Ectodermal cell (in vitro differentiated cells): ENCODE data around the gene AHNAK2.

ENCODE experiments used
- H3K27ac ChIP-seq: 2 replicates; pipeline ENCODE4 v1.7.0; 2013; ENCODE audit warnings: mild to moderate bottlenecking, low read depth, low read length; ENCODE audit not compliant: insufficient read depth, poor library complexity, severe bottlenecking
- H3K27me3 ChIP-seq: 2 replicates; pipeline ENCODE4 v1.7.0; 2013; ENCODE audit warnings: mild to moderate bottlenecking, low read length; ENCODE audit not compliant: insufficient read depth, control insufficient read depth, poor library complexity, severe bottlenecking
- H3K36me3 ChIP-seq: one replicate; pipeline ENCODE4 v1.7.0; 2013; ENCODE audit warnings: low read length; ENCODE audit not compliant: control insufficient read depth, insufficient read depth
- H3K4me1 ChIP-seq: one replicate; pipeline ENCODE4 v1.7.0; 2013; ENCODE audit warnings: low read length; ENCODE audit not compliant: control insufficient read depth, insufficient read depth
- H3K4me3 ChIP-seq: 2 replicates; pipeline ENCODE4 v1.7.0; 2013; ENCODE audit warnings: low read depth, low read length, control low read depth; ENCODE audit not compliant: insufficient read depth
- H3K9me3 ChIP-seq: 2 replicates; pipeline ENCODE4 v1.7.0; 2013; ENCODE audit warnings: mild to moderate bottlenecking, low read length, moderate library complexity; ENCODE audit not compliant: control insufficient read depth
- whole genome bisulfite sequencing, 2 experiments: methylation state at CpG; one replicate each; pipeline ENCODE4 v1.1.7; 2013; ENCODE audit warnings: missing lambda C conversion rate in 2 of 2; 5-methylcytosine and 5-hydroxymethylcytosine counted together

Gene AHNAK2

DNA sequence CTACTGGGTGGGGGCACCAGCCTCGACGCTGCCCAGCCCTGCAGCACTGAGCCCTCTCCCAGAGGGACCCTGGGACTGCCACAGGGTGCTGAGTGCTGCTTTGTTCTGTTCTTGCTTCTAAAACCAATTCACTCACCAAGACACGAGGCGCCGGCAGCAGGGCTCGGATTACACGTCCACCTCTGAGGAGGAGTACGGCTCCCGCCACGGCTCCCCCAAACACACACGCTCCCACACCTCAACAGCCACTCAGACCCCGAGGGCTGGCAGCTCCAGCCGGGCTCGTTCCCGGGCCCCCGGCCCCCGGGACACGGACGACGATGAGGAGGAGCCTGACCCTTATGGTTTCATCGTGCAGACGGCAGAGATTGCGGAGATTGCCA is 88.8 kb downstream of the AHNAK2 start:
- no peak overlapping the region for H3K4me3 ChIP-seq
- H3K36me3 ChIP-seq, result no peaks in the 10 kb centered on the region
- peaks cover 3% of the 10 kb centered on the region for H3K4me1 ChIP-seq
- H3K9me3 ChIP-seq, result no peaks in the 10 kb centered on the region
- no peak overlapping the region for H3K27ac ChIP-seq
- no peaks in the 10 kb centered on the region for H3K27me3 ChIP-seq
- 81 to 84% methylated on average over 23 of the region's 23 CpGs for WGBS, 2 experiments

- WGBS, 2 experiments, result 91 to 92% methylated on average over 26 of the region's 26 CpGs
Observed at GRCh38 chr14:104888489-104889374, 89.4 kb downstream of the AHNAK2 start.

DNA sequence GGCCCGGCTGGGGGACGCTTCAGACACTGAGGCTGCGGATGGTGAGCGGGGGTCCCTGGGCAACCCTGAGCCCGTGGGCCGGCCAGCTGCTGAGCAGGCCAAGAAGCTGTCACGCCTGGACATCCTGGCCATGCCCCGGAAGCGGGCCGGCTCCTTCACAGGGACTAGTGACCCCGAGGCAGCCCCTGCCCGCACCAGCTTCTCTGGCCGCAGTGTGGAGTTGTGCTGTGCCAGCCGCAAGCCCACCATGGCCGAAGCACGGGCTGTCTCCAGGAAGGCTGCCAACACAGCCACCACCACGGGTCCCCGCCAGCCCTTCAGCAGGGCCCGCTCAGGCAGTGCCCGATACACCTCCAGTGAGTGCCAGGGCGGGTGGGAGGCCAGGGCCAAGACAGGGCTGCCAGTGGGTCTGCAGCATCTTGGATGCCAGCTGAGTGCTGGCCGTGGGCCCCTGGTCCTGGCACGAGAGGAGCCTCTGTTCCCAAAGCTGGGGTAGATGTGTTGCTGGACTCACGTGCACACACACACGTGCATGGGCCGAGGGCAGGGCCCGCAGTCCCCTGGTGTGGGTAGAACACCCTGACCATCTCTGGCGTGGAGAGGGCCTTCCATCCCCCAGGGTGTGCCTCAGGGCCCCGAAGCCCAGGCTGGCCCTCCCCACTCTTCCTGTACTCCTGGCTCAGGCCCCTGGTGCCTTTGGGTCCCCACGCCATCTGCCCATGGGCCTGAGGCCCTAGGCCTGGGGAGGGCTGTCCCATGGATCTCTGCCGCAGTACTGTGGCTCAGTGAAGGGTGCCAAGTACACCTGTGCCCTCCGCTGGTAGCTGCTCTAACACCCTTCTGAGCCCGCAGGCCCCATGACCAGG is 90.3 kb downstream of the AHNAK2 start:
- Histone ChIP-seq H3K4me3 (no peak overlapping the region), H3K36me3 (no peaks in the 10 kb centered on the region), H3K27ac (no peak overlapping the region), H3K9me3 (no peaks in the 10 kb centered on the region), H3K27me3 (no peaks in the 10 kb centered on the region), H3K4me1 (peaks cover 3% of the 10 kb centered on the region)
- WGBS, 2 experiments, result 95 to 96% methylated on average over 33 of the region's 33 CpGs

More at GRCh38 chr14:104888489-104889374, 89.4 kb downstream of the AHNAK2 start:
- no peak overlapping the region for H3K4me3 ChIP-seq
- no peaks in the 10 kb centered on the region for H3K9me3 ChIP-seq
- H3K27ac ChIP-seq, result no peak overlapping the region
- peaks cover 3% of the 10 kb centered on the region for H3K4me1 ChIP-seq
- no peaks in the 10 kb centered on the region for H3K36me3 ChIP-seq
- H3K27me3 ChIP-seq, result no peaks in the 10 kb centered on the region
